MCF 10A (cell line): Measurements from ENCODE around the gene CCDC178. TPM values are rescaled to one million over a fixed set of nuclear protein-coding genes. Genes with fewer than 3 reads are reported as not detected.
"Not testable (repeated sequence)": the region's sequence is repeated elsewhere in the genome, so short reads cannot be mapped to it uniquely, and the experiment has no call there.

Source experiments
- BruUV-seq: library from RNA; stranded (reverse); fragments of 400-500 nt; replicated peaks from 2 replicates; lab custom pipeline; 2021; lab: Mats Ljungman, UMichigan
- CTCF ChIA-PET: fragments of 300-600 bp; sonication (Branson Sonifier 250); formaldehyde crosslinking; extraction: SDS; loops from one replicate; lab custom pipeline; 2021; ENCODE audit warnings: antibody characterized with exemption, inconsistent platforms; lab: Yijun Ruan, JAX
- POLR2A ChIA-PET: fragments of 300-600, 350-650 bp; sonication (Branson Sonifier 250); formaldehyde crosslinking; extraction: SDS; loops from one replicate; lab custom pipeline; 2020; ENCODE audit warnings: antibody characterized with exemption, inconsistent platforms; lab: Yijun Ruan, JAX
- DNase-seq: peaks from one replicate; pipeline ENCODE4 v3.0.0-alpha.2; 2018; ENCODE audit not compliant: unreplicated experiment
- H3K27ac Mint-ChIP-seq: one replicate; pipeline ENCODE4 v1.8.0; 2022; ENCODE audit warnings: mild to moderate bottlenecking, low read depth, mixed read lengths; ENCODE audit not compliant: unreplicated experiment
- H3K27me3 Mint-ChIP-seq: one replicate; pipeline ENCODE4 v1.8.0; 2022; ENCODE audit warnings: mixed read lengths; ENCODE audit not compliant: insufficient read depth, unreplicated experiment
- H3K36me3 Mint-ChIP-seq: one replicate; pipeline ENCODE4 v1.8.0; 2022; ENCODE audit warnings: mild to moderate bottlenecking, moderate library complexity, mixed read lengths; ENCODE audit not compliant: insufficient read depth, unreplicated experiment
- H3K4me1 Mint-ChIP-seq: one replicate; pipeline ENCODE4 v1.8.0; 2022; ENCODE audit warnings: mixed read lengths; ENCODE audit not compliant: insufficient read depth, unreplicated experiment
- H3K4me3 Mint-ChIP-seq: one replicate; pipeline ENCODE4 v1.8.0; 2022; ENCODE audit warnings: mild to moderate bottlenecking, moderate library complexity, mixed read lengths; ENCODE audit not compliant: unreplicated experiment
- H3K9me3 Mint-ChIP-seq: one replicate; pipeline ENCODE4 v1.8.0; 2022; ENCODE audit warnings: mixed read lengths; ENCODE audit not compliant: unreplicated experiment
- intact Hi-C: fragments of 100-400 bp; cut with micrococcal nuclease; formaldehyde crosslinking; loops from 2 replicates; pipeline ENCODE4 v1.14.1; 2022
- total RNA-seq: library from RNA; stranded (reverse); gene quantifications from 2 replicates; pipeline ENCODE4 v1.2.3, GENCODE V29; 2022
- TF ChIP-seq, protein P1 (sequence below): fragments of 200-600 bp; IDR thresholded peaks from one replicate; pipeline ENCODE4 v1.8.0; 2022; ENCODE audit warnings: antibody characterized with exemption, mild to moderate bottlenecking; ENCODE audit not compliant: unreplicated experiment

CCDC178 gene
- total RNA-seq, 1 experiment from 2014 or later = 0.19 TPM

DNA sequence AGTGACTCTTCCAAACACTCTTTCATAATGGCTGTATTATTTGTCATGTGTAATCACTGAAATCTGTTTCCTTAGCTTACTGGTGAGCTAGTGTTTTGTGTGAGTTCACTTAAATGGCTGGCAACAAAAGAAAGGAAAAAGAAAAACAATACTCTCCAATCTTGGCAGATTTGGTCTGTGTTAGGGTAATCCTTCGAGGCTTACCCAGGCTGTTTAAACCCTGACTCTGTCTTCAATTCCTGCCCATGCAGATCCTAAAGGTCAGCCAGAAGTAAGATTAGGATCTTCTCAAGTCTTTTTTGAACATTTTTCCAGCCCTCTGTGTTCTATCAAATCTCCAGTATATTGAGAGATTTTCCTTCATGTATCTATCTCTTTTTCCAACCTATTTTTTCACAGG, 85.3 kb downstream of the CCDC178 start:
- H3K9me3 Mint-ChIP-seq = no peaks in the 10 kb centered on the region
- intact Hi-C loops = no loop called here
- no TSS peak for BruUV-seq
- H3K4me1 Mint-ChIP-seq = no peaks in the 10 kb centered on the region
- CTCF ChIA-PET = interaction anchor here (0.6 to 1.6 kb wide), 3 partner anchors 21 to 398 kb away, joined by 3 to 4 read pairs (median 3); no protein-coding TSS in a partner anchor
- H3K4me3 Mint-ChIP-seq = no peak overlapping the region
- peaks cover 15% of the 10 kb centered on the region for H3K27me3 Mint-ChIP-seq
- TF ChIP-seq, protein P1, sequence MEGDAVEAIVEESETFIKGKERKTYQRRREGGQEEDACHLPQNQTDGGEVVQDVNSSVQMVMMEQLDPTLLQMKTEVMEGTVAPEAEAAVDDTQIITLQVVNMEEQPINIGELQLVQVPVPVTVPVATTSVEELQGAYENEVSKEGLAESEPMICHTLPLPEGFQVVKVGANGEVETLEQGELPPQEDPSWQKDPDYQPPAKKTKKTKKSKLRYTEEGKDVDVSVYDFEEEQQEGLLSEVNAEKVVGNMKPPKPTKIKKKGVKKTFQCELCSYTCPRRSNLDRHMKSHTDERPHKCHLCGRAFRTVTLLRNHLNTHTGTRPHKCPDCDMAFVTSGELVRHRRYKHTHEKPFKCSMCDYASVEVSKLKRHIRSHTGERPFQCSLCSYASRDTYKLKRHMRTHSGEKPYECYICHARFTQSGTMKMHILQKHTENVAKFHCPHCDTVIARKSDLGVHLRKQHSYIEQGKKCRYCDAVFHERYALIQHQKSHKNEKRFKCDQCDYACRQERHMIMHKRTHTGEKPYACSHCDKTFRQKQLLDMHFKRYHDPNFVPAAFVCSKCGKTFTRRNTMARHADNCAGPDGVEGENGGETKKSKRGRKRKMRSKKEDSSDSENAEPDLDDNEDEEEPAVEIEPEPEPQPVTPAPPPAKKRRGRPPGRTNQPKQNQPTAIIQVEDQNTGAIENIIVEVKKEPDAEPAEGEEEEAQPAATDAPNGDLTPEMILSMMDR = no peak
- no peak for DNase-seq
- POLR2A ChIA-PET = interaction anchor here (0.9 kb wide), 1 partner anchor 15 kb away, joined by 5 read pairs; no protein-coding TSS in a partner anchor
- no peak overlapping the region for H3K27ac Mint-ChIP-seq
- H3K36me3 Mint-ChIP-seq = peaks cover 6% of the 10 kb centered on the region

GRCh38 chr18:33350256-33350655, 90.3 kb downstream of the CCDC178 start:
- Mint-ChIP-seq H3K4me1 (no peaks in the 10 kb centered on the region), H3K36me3 (peaks cover 6% of the 10 kb centered on the region), H3K4me3 (no peak overlapping the region), H3K9me3 (no peaks in the 10 kb centered on the region), H3K27ac (no peak overlapping the region), H3K27me3 (peaks cover 15% of the 10 kb centered on the region)
- no peak for DNase-seq
- TF ChIP-seq, protein P1 = no peak
- ChIA-PET POLR2A (no interaction called here), CTCF (no interaction called here)
- BruUV-seq = no TSS peak
- intact Hi-C loops = no loop called here

- intact Hi-C loops, CTCF ChIA-PET, BruUV-seq, H3K27me3 Mint-ChIP-seq, DNase-seq, H3K36me3 Mint-ChIP-seq, H3K4me3 Mint-ChIP-seq, H3K4me1 Mint-ChIP-seq, H3K27ac Mint-ChIP-seq, POLR2A ChIA-PET: not testable (repeated sequence)
- peaks cover 12% of the 10 kb centered on the region for H3K9me3 Mint-ChIP-seq
Observed at GRCh38 chr18:33339733-33340132, 100.8 kb downstream of the CCDC178 start.

GRCh38 chr18:33334781-33335180, 105.7 kb downstream of the CCDC178 start:
- no TSS peak for BruUV-seq
- intact Hi-C loops = no loop called here
- no peak overlapping the region for H3K4me3 Mint-ChIP-seq
- H3K27ac Mint-ChIP-seq = no peak overlapping the region
- H3K36me3 Mint-ChIP-seq = no peaks in the 10 kb centered on the region
- ChIA-PET POLR2A (no interaction called here), CTCF (interaction anchor here (1.0 kb wide), 1 partner anchor 20 kb away, joined by 3 read pairs; no protein-coding TSS in a partner anchor)
- no peaks in the 10 kb centered on the region for H3K27me3 Mint-ChIP-seq
- peaks cover 9% of the 10 kb centered on the region for H3K9me3 Mint-ChIP-seq
- no peaks in the 10 kb centered on the region for H3K4me1 Mint-ChIP-seq
- no peak for DNase-seq
- TF ChIP-seq, protein P1 = no peak

GRCh38 chr18:33330711-33331110, 109.8 kb downstream of the CCDC178 start:
- Mint-ChIP-seq H3K27ac (no peak overlapping the region), H3K4me1 (no peaks in the 10 kb centered on the region), H3K36me3 (no peaks in the 10 kb centered on the region), H3K27me3 (no peaks in the 10 kb centered on the region), H3K4me3 (no peak overlapping the region), H3K9me3 (no peaks in the 10 kb centered on the region)
- DNase-seq = no peak
- ChIA-PET POLR2A (no interaction called here), CTCF (no interaction called here)
- intact Hi-C loops = no loop called here
- no TSS peak for BruUV-seq
- TF ChIP-seq, protein P1 = no peak
